WTC11 (cell line): Measurements from ENCODE around the gene DHX9. TPM values are rescaled to one million over a fixed set of nuclear protein-coding genes. Genes with fewer than 3 reads are reported as not detected.

ENCODE experiments used
- ATAC-seq: fragments of 200-7000 bp; cut with Tn5 transposase; 2 replicates; pipeline ENCODE4 v1.10.0; 2021; ENCODE audit warnings: mild to moderate bottlenecking, moderate library complexity
- CTCF ChIA-PET: fragments of 300-600 bp; sonication (Branson Sonifier 250); formaldehyde crosslinking; loops from one replicate; lab custom pipeline; 2021; ENCODE audit warnings: antibody characterized with exemption; lab: Charles Lee
- POLR2A ChIA-PET: fragments of 350-600 bp; sonication (Branson Sonifier 250); formaldehyde crosslinking; loops from one replicate; lab custom pipeline; 2021; ENCODE audit warnings: antibody characterized with exemption; lab: Charles Lee
- DNase-seq: peaks from one replicate; pipeline ENCODE4 v3.0.0; 2021; ENCODE audit warnings: low spot score
- H3K27ac Mint-ChIP-seq: 2 replicates; pipeline ENCODE4 v1.8.0; 2021; ENCODE audit warnings: mixed read lengths
- H3K27me3 Mint-ChIP-seq: 2 replicates; pipeline ENCODE4 v1.8.0; 2021; ENCODE audit warnings: low read depth, mild to moderate bottlenecking, moderate library complexity, mixed read lengths
- H3K36me3 Mint-ChIP-seq: 2 replicates; pipeline ENCODE4 v1.8.0; 2021; ENCODE audit warnings: mixed read lengths
- H3K4me1 Mint-ChIP-seq: 2 replicates; pipeline ENCODE4 v1.8.0; 2022; ENCODE audit warnings: mixed read lengths
- H3K4me3 Mint-ChIP-seq: 2 replicates; pipeline ENCODE4 v1.8.0; 2021; ENCODE audit warnings: mild to moderate bottlenecking, moderate library complexity, mixed read lengths
- H3K9me3 Mint-ChIP-seq: 2 replicates; pipeline ENCODE4 v1.8.0; 2021; ENCODE audit warnings: mixed read lengths
- ATF1 ChIP-seq: sonication (generic); formaldehyde crosslinking; IDR thresholded peaks from 2 replicates; pipeline ENCODE4 v1.8.1; 2023; ENCODE audit warnings: mild to moderate bottlenecking, moderate library complexity, missing genetic modification reagents
- ATF2 ChIP-seq: sonication (generic); formaldehyde crosslinking; IDR thresholded peaks from 2 replicates; pipeline ENCODE4 v1.8.1; 2022; ENCODE audit warnings: low read depth, missing genetic modification reagents, borderline replicate concordance
- ATF6 ChIP-seq: sonication (generic); formaldehyde crosslinking; IDR thresholded peaks from 2 replicates; pipeline ENCODE4 v1.8.1; 2023; ENCODE audit warnings: mild to moderate bottlenecking, missing genetic modification reagents
- ELF4 ChIP-seq: sonication (generic); formaldehyde crosslinking; IDR thresholded peaks from 2 replicates; pipeline ENCODE4 v1.8.1; 2022; ENCODE audit warnings: low read depth, mild to moderate bottlenecking, moderate library complexity, missing genetic modification reagents
- ERG ChIP-seq: fragments of 250-450 bp; sonication (Bioruptor Pico); IDR thresholded peaks from 2 replicates; pipeline ENCODE4 v1.8.0; 2021; ENCODE audit warnings: mild to moderate bottlenecking
- FOXK1 ChIP-seq: sonication (generic); formaldehyde crosslinking; IDR thresholded peaks from 2 replicates; pipeline ENCODE4 v1.8.0; 2022; ENCODE audit warnings: mild to moderate bottlenecking, moderate library complexity, missing genetic modification reagents
- GABPB1 ChIP-seq: sonication (generic); formaldehyde crosslinking; IDR thresholded peaks from 2 replicates; pipeline ENCODE4 v1.8.1; 2023; ENCODE audit warnings: mild to moderate bottlenecking, missing genetic modification reagents
- GTF2I ChIP-seq: fragments of 250-450 bp; sonication (Bioruptor Pico); conservative IDR thresholded peaks from 2 replicates; pipeline ENCODE4 v1.4.0; 2021; ENCODE audit warnings: mild to moderate bottlenecking
- JAZF1 ChIP-seq: fragments of 250-450 bp; sonication (Bioruptor Pico); IDR thresholded peaks from 2 replicates; pipeline ENCODE4 v1.9.0; 2021; ENCODE audit warnings: moderate library complexity, mild to moderate bottlenecking, inconsistent platforms
- MAX ChIP-seq: sonication (generic); formaldehyde crosslinking; IDR thresholded peaks from 2 replicates; pipeline ENCODE4 v1.8.0; 2022; ENCODE audit warnings: mild to moderate bottlenecking, missing genetic modification reagents
- MYBL2 ChIP-seq: sonication (generic); formaldehyde crosslinking; IDR thresholded peaks from 2 replicates; pipeline ENCODE4 v1.8.1; 2023; ENCODE audit warnings: mild to moderate bottlenecking, moderate library complexity, missing genetic modification reagents
- NFATC4 ChIP-seq: fragments of 250-450 bp; sonication (Bioruptor Pico); IDR thresholded peaks from 2 replicates; pipeline ENCODE4 v1.9.0; 2021; ENCODE audit warnings: mild to moderate bottlenecking
- PRRX2 ChIP-seq: fragments of 250-450 bp; sonication (Bioruptor Pico); IDR thresholded peaks from 2 replicates; pipeline ENCODE4 v1.8.0; 2021; ENCODE audit warnings: mild to moderate bottlenecking
- SMAD3 ChIP-seq: sonication (generic); formaldehyde crosslinking; IDR thresholded peaks from 2 replicates; pipeline ENCODE4 v1.8.0; 2022; ENCODE audit warnings: missing genetic modification reagents, mild to moderate bottlenecking, borderline replicate concordance
- SOX15 ChIP-seq: fragments of 250-450 bp; sonication (Bioruptor Pico); IDR thresholded peaks from 2 replicates; pipeline ENCODE4 v1.9.0; 2021; ENCODE audit warnings: mild to moderate bottlenecking
- SP1 ChIP-seq: sonication (generic); formaldehyde crosslinking; conservative IDR thresholded peaks from 2 replicates; pipeline ENCODE4 v1.8.1; 2022; ENCODE audit warnings: missing genetic modification reagents
- TEAD4 ChIP-seq: sonication (generic); formaldehyde crosslinking; IDR thresholded peaks from 2 replicates; pipeline ENCODE4 v1.8.0; 2022; ENCODE audit warnings: mild to moderate bottlenecking, missing genetic modification reagents
- USF2 ChIP-seq: sonication (generic); formaldehyde crosslinking; IDR thresholded peaks from 2 replicates; pipeline ENCODE4 v1.8.1; 2023; ENCODE audit warnings: mild to moderate bottlenecking, missing genetic modification reagents, moderate library complexity
- ZNF121 ChIP-seq: sonication (generic); formaldehyde crosslinking; IDR thresholded peaks from 2 replicates; pipeline ENCODE4 v1.8.0; 2023; ENCODE audit warnings: missing genetic modification reagents
- ZNF138 ChIP-seq: sonication (generic); formaldehyde crosslinking; conservative IDR thresholded peaks from 2 replicates; pipeline ENCODE4 v1.8.1; 2022; ENCODE audit warnings: mild to moderate bottlenecking, moderate library complexity, missing genetic modification reagents
- ZNF219 ChIP-seq: sonication (generic); formaldehyde crosslinking; IDR thresholded peaks from 2 replicates; pipeline ENCODE4 v1.8.0; 2023; ENCODE audit warnings: missing genetic modification reagents, mild to moderate bottlenecking, borderline replicate concordance
- ZNF263 ChIP-seq: sonication (generic); formaldehyde crosslinking; IDR thresholded peaks from 2 replicates; pipeline ENCODE4 v1.8.1; 2022; ENCODE audit warnings: low read depth, mild to moderate bottlenecking, moderate library complexity, missing genetic modification reagents
- ZNF396 ChIP-seq: fragments of 250-450 bp; sonication (Bioruptor Pico); IDR thresholded peaks from 2 replicates; pipeline ENCODE4 v1.8.0; 2021; ENCODE audit warnings: mild to moderate bottlenecking, moderate library complexity, borderline replicate concordance
- ZNF512 ChIP-seq: sonication (generic); formaldehyde crosslinking; IDR thresholded peaks from 2 replicates; pipeline ENCODE4 v1.8.1; 2022; ENCODE audit warnings: missing genetic modification reagents, borderline replicate concordance
- total RNA-seq: library from RNA; stranded (reverse); gene quantifications from 3 replicates; pipeline ENCODE4 v1.2.3, GENCODE V29; 2021

Gene DHX9
- total RNA-seq, 1 experiment from 2014 or later, result 280 TPM

- peaks cover 37% of the 10 kb centered on the region for H3K4me1 Mint-ChIP-seq
- POLR2A ChIA-PET, result no interaction called here
- no peaks in the 10 kb centered on the region for H3K9me3 Mint-ChIP-seq
- H3K27me3 Mint-ChIP-seq, result no peaks in the 10 kb centered on the region
- ATAC-seq, result no peak
- no peak for DNase-seq
- H3K4me3 Mint-ChIP-seq, result no peak overlapping the region
- CTCF ChIA-PET, result no interaction called here
- H3K36me3 Mint-ChIP-seq, result peaks cover 96% of the 10 kb centered on the region
- H3K27ac Mint-ChIP-seq, result peak overlapping the region; percentile 70; the same call in 1 of the 2 replicates
- TF ChIP-seq GTF2I (CRISPR knock-in tag) (no peak), ZNF396 (CRISPR knock-in tag) (no peak), ATF1 (no peak), MYBL2 (CRISPR knock-in tag) (no peak), ZNF219 (CRISPR knock-in tag) (no peak), ATF6 (CRISPR knock-in tag) (no peak), ZNF512 (CRISPR knock-in tag) (no peak), ELF4 (CRISPR knock-in tag) (no peak), SMAD3 (CRISPR knock-in tag) (no peak), GABPB1 (no peak), ATF2 (CRISPR knock-in tag) (no peak), ZNF121 (CRISPR knock-in tag) (no peak), USF2 (CRISPR knock-in tag) (no peak), ERG (CRISPR knock-in tag) (no peak), ZNF138 (CRISPR knock-in tag) (no peak), NFATC4 (CRISPR knock-in tag) (no peak), MAX (CRISPR knock-in tag) (no peak)
Measured at GRCh38 chr1:182848736-182849135, 9.6 kb downstream of the DHX9 start.

GRCh38 chr1:182850319-182850718 lies 11.2 kb downstream of the DHX9 start:
- no peak overlapping the region; the same call in 1 of the 2 replicates for H3K27ac Mint-ChIP-seq
- no peak for TF ChIP-seq PRRX2
- TF ChIP-seq SP1 (CRISPR knock-in tag), result no peak
- no peak for TF ChIP-seq ZNF512 (CRISPR knock-in tag)
- TF ChIP-seq SOX15 (CRISPR knock-in tag), result no peak
- TF ChIP-seq FOXK1 (CRISPR knock-in tag), result no peak
- TF ChIP-seq ATF1, result no peak
- no peak for TF ChIP-seq JAZF1 (CRISPR knock-in tag)
- no peak for TF ChIP-seq TEAD4
- TF ChIP-seq ZNF263 (CRISPR knock-in tag), result no peak

More at GRCh38 chr1:182850319-182850718, 11.2 kb downstream of the DHX9 start:
- ATAC-seq (no peak), DNase-seq (no peak)
- CTCF ChIA-PET, result no interaction called here
- POLR2A ChIA-PET, result no interaction called here
- no peak overlapping the region for H3K4me3 Mint-ChIP-seq
- peaks cover 96% of the 10 kb centered on the region for H3K36me3 Mint-ChIP-seq
- H3K9me3 Mint-ChIP-seq, result no peaks in the 10 kb centered on the region
- H3K27me3 Mint-ChIP-seq, result no peaks in the 10 kb centered on the region
- H3K4me1 Mint-ChIP-seq, result peaks cover 23% of the 10 kb centered on the region
